HG03469 (cell line): Measurements from ENCODE around the gene SLC4A1.

ENCODE experiments used
- ATAC-seq: cut with Tn5 transposase; IDR thresholded peaks from one replicate; pipeline ENCODE4 v1.9.1; 2021; ENCODE audit warnings: mild to moderate bottlenecking, moderate library complexity, moderate number of reproducible peaks; ENCODE audit not compliant: unreplicated experiment

The SLC4A1 gene

GRCh38 chr17:44284024-44284400, 16.1 kb upstream of the SLC4A1 start:
- no peak for ATAC-seq

- no peak for ATAC-seq
Measured at GRCh38 chr17:44283344-44284023, 15.5 kb upstream of the SLC4A1 start.

- no peak for ATAC-seq
Measured at GRCh38 chr17:44282264-44282663, 14.3 kb upstream of the SLC4A1 start.

- no peak for ATAC-seq
Measured at GRCh38 chr17:44281570-44281969, 13.6 kb upstream of the SLC4A1 start.

- no peak for ATAC-seq
Measured at GRCh38 chr17:44280392-44280937, 12.5 kb upstream of the SLC4A1 start.

- no peak for ATAC-seq
Measured at GRCh38 chr17:44279666-44280391, 11.9 kb upstream of the SLC4A1 start.

GRCh38 chr17:44279346-44279665, 11.4 kb upstream of the SLC4A1 start:
- no peak for ATAC-seq

GRCh38 chr17:44277976-44278375, 10.0 kb upstream of the SLC4A1 start:
- no peak for ATAC-seq

GRCh38 chr17:44273607-44274006, 5.7 kb upstream of the SLC4A1 start:
- no peak for ATAC-seq

GRCh38 chr17:44272954-44273353, 5.0 kb upstream of the SLC4A1 start:
- ATAC-seq, result no peak

- ATAC-seq, result no peak
Measured at GRCh38 chr17:44272321-44272951, 4.5 kb upstream of the SLC4A1 start.

- ATAC-seq, result no peak
Measured at GRCh38 chr17:44269535-44270240, 1.8 kb upstream of the SLC4A1 start.

GRCh38 chr17:44268709-44269534, 987 bp upstream of the SLC4A1 start:
- no peak for ATAC-seq

GRCh38 chr17:44267165-44267455, 825 bp downstream of the SLC4A1 start:
- no peak for ATAC-seq

GRCh38 chr17:44266402-44267164, 1.4 kb downstream of the SLC4A1 start:
- no peak for ATAC-seq

- ATAC-seq, result no peak
Measured at GRCh38 chr17:44263345-44263902, 4.5 kb downstream of the SLC4A1 start.

- ATAC-seq, result no peak
Measured at GRCh38 chr17:44262654-44263225, 5.2 kb downstream of the SLC4A1 start.

- ATAC-seq, result no peak
Measured at GRCh38 chr17:44260296-44260695, 7.6 kb downstream of the SLC4A1 start.

- no peak for ATAC-seq
Measured at GRCh38 chr17:44258811-44259351, 9.1 kb downstream of the SLC4A1 start.
